Epidermal melanocyte (primary cell): ENCODE data around the gene PITPNC1.
"Not testable (repeated sequence)": the region's sequence is repeated elsewhere in the genome, so short reads cannot be mapped to it uniquely, and the experiment has no call there.

Experiments
- DNase-seq: peaks from one replicate; pipeline ENCODE4 v3.0.0; 2011; ENCODE audit warnings: low spot score; ENCODE audit not compliant: insufficient read length

Gene PITPNC1

DNA sequence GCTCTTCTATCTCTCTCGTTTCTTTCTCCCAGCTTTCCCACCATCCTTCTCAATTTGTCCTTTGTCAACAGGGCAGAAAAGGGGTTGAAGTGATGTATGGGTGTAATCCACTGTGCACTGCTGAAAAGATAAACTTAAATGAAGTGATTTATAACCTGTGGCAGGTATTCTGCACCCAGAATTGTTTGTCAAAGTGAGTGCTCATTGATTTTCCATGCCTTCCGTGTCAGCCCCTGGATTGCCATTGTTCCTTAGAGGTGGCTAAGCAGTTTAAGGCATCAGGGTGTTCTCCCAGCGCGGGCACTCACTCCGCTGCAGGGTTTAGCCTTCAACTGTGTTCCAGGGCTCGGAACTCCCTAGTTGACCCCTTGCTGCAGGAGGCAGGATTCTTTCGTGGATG is 82.9 kb downstream of the PITPNC1 start:
- no peak for DNase-seq

GRCh38 chr17:67461228-67461780 is 84.2 kb downstream of the PITPNC1 start:
- no peak for DNase-seq

GRCh38 chr17:67461876-67462275 is 84.8 kb downstream of the PITPNC1 start:
- DNase-seq, result no peak

DNA sequence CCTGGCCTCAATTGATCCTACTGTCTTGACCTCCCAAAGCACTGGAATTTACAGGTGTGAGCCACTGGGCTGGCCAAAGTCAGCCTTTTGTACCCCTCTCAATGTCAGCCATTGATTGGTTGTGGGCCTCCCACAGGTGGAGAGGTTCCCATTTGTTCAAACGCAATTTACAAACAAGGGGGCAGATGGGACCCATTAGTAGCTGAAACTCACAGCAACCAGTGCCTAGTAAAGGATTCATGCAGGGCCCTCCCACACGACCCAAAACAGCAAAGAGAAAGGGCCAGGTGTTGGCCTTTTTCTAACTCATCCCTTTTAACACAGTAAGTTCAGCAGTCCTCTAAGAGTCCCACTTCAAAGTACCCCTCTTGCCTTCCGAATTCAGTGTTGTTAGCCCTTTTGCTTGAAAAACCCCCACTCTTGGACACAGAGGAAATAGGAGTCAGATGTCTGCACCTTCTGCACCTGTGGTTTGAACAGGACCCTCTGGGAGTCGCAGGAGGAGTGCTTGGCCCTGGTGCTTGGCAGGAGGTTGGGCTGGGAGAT is 89.2 kb downstream of the PITPNC1 start:
- DNase-seq, result no peak

DNA sequence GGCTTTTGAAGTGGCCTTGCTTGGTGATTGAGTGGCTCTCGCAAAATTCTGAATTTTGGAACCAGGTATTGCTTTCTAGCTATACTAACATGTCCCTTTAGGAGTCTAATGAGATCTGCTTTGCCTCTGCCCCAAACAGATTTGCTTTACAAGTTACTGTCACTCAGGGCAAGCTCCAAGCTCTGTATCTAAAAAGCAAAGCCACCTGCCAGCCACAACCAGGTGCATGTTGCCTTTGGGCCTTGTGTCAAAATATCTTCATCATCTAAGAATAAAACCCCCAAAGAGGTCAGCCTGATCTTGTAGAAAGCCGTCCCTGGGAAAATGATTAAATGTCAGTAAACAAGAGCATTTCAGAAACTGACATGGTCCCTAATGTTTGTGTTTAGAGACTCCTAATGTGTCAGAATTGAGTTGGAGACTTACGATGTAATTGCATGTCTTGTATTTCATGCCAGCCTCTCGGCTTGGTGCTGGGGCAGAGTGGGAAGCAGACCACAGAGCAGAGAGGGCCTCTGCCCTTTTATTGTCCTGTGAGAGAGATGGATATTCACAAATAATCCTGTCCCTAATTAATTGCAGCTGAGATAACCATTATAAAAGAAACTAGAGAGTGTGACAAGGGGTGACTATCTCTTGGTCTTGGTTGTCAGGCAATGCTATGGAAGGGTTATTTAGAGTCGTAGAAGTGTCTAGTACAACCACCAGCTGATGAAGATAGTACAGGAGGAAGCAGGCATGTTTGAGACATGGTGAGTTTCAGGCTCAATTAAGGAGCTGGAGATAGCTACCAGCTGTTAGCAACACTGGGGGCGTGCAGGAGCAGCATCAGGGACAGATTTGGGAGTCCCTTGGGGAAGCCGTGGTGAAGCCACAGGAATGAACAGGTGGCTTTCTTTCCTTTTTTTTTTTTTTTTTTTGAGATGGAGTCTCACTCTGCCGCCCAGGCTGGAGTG is 90.7 kb downstream of the PITPNC1 start:
- DNase-seq, result no peak

GRCh38 chr17:67469208-67469980 is 92.3 kb downstream of the PITPNC1 start:
- no peak for DNase-seq

DNA sequence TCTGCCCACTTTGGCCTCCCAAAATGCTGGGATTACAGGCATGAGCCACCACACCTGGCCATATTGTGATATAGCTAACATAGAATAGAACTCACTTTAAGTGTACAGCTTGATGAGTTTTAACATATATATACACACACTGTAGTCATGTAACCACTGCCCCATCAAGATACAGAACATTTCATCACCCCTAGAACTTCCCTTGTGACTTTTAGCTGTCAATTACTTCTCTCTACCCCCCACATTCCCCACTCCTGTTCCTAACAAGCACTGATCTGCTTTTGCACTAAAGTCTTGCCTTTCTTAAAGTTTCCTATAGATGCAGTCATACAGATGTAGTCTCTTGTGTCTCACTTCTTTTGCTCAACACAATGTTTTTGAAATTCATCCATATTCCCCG is 93.1 kb downstream of the PITPNC1 start:
- no peak for DNase-seq

DNA sequence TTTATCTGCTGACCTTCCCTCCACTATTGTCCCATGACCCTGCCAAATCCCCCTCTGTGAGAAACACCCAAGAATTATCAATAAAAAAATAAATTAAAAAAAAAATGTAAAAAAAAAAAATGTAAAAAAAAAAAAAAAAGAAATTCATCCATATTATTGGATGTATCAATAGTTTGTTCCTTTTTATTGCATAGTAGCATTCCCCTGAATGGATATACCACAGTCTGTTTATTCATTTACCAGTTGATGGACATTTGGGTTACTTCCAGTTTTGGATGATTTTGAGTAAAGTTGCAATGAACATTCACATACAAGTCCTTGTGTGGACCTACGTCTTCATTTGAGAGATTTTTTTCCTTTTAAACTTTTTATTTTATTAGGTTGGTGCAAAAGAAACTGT is 94.0 kb downstream of the PITPNC1 start:
- DNase-seq, result no peak

GRCh38 chr17:67472606-67473005 is 95.5 kb downstream of the PITPNC1 start:
- not testable (repeated sequence) for DNase-seq

- DNase-seq, result peak; percentile 41
Measured at GRCh38 chr17:67474081-67474661, 97.1 kb downstream of the PITPNC1 start.

DNA sequence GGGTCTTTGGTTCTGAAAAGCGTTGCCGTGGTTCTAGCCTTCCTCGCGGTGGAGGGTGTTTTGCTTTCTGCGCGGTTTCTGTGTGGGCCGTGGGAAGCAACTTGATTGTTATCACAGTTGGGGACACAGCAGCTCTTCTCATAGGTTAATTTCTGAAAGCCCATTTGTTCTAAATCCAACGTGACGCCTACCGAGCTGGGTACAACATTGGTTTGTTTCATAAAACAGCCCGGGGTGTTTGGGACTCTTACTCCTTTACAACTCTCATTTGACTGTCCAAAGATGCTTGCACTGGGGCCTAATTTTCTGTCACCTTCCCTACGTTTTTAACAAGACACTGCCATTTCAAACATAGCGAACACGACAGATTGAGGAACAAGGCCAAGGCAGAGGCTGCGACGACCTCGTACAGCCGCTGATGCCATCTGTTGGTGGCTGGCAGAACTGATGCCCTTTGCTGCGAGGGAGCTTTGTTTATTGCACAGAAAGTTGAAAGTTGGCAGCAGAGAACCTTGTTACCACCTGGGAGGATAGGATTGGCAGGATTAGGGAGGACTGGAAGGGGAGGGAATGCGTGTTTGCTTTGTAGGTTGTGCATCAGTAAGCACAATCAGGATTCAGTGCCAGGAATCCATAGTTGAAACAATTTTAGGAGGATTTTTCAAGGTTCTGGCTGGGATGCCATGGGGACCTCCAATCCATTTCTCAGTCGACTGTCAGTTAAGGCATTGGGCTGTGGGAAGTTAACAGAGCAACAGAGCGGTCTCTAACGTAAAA is 98.3 kb downstream of the PITPNC1 start:
- peak; percentile 77 for DNase-seq

DNA sequence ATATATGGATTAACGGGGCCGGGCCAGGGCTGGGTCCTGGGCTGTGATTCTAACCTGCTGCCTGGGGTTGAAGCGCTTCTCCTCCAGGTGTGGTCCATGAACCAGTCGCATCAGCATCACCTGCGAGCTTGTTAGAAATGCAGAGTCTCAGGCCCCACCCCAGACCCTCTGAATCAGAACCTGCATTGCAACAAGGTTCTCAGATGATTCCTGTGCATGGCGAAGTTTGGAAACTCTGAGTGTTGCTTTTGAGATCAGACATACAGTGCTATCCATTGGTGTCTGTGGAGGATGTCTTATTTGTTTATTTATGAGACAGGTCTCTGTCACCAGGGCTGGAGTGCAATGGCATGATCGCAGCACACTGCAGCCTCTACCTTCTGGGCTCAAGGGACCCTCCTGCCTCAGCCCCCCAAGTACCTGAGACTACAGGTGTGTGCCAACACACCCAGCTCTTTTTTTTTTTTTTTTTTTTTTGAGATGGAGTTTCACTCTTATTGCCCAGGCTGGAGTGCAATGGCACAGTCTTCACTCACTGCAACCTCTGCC is 99.8 kb downstream of the PITPNC1 start:
- DNase-seq, result no peak

- DNase-seq, result no peak
Measured at GRCh38 chr17:67477687-67478086, 100.6 kb downstream of the PITPNC1 start.

GRCh38 chr17:67478401-67479041 is 101.4 kb downstream of the PITPNC1 start:
- DNase-seq, result no peak

- no peak for DNase-seq
Measured at GRCh38 chr17:67479148-67479547, 102.1 kb downstream of the PITPNC1 start.

DNA sequence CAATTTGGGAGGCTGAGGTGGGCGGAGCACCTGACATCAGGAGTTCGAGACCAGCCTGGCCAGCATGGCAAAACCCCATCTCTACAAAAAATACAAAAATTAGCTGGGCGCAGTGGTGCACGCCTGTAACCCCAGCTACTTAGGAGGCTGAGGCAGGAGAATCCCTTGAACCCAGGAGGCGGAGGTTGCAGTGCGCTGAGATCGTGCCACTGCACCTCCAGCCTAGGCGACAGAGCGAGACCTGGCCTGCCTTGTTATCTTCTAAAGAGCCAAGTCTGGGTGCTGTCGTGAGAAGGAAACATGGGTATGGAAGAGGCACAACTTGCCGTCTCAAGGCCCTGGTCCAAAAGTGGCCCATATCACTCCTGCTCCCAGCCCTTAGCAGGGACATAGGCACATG is 103.9 kb downstream of the PITPNC1 start:
- not testable (repeated sequence) for DNase-seq

GRCh38 chr17:67481808-67482207 is 104.7 kb downstream of the PITPNC1 start:
- no peak for DNase-seq

- DNase-seq, result no peak
Measured at GRCh38 chr17:67482764-67483163, 105.7 kb downstream of the PITPNC1 start.

GRCh38 chr17:67484261-67484660 is 107.2 kb downstream of the PITPNC1 start:
- no peak for DNase-seq

DNA sequence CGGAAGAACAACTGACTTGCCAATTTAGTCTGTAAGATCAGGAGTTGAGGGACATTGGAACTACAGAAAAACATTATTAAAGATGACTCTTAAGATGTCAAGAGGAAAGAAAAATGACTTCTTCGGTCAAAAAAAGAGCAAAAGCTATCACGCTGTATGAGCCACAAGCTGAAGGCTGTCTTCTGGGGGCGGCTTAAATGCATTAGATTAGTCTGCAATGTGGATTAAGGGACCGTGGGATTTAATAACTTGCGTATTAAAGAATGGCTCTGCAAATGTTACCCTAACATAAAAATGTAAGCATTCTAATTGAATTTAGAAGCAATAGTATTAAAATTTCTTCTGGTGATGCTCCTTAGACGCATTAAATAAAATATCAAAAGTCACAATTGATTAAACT is 108.6 kb downstream of the PITPNC1 start:
- no peak for DNase-seq
